SU-DHL-6 (cell line): Measurements from ENCODE around the gene KCNK1.

Source experiments
- CTCF ChIP-seq: fragments of 200-600 bp; sonication (generic); IDR thresholded peaks from one replicate; pipeline ENCODE4 v1.5.1; 2017; ENCODE audit warnings: antibody characterized with exemption, mild to moderate bottlenecking, low read length, moderate library complexity; ENCODE audit not compliant: insufficient read depth, poor library complexity, severe bottlenecking
- EZH2phosphoT487 ChIP-seq: fragments of 200-600 bp; sonication (generic), shearing (Covaris generic); conservative IDR thresholded peaks from 2 replicates; pipeline ENCODE4 v1.6.1; 2018; ENCODE audit warnings: mild to moderate bottlenecking, antibody characterized with exemption, low read length, moderate library complexity, mixed read lengths

- no peak for TF ChIP-seq CTCF
- no peak for TF ChIP-seq EZH2phosphoT487
These were observed 43.2 kb upstream of the KCNK1 start for GRCh38 chr1:233570706-233571105.
